Measurements from ENCODE around the gene C17orf78.

Gene C17orf78

GRCh38 chr17:37358830-37359681, 16.7 kb upstream of the C17orf78 start:
- DNase-seq (ENCODE audit: low read depth): peak; percentile 94

GRCh38 chr17:37359682-37360188, 16.1 kb upstream of the C17orf78 start:
- peak overlapping the region; percentile 96 for H3K4me3 ChIP-seq (ENCODE audit: low read length)
- H3K9me3 ChIP-seq (ENCODE audit: control insufficient read depth, low read length): no peaks in the 10 kb centered on the region
- peak overlapping the region; percentile 92 for H3K9ac ChIP-seq (ENCODE audit: low read length)
- DNase-seq (ENCODE audit: low read depth): no peak
- H3K36me3 ChIP-seq (ENCODE audit: control insufficient read depth, insufficient read depth, low read length, severe bottlenecking): peaks cover 5% of the 10 kb centered on the region
- peaks cover 20% of the 10 kb centered on the region for H3K4me1 ChIP-seq (ENCODE audit: control insufficient read depth, insufficient read depth, low read length)
- no peaks in the 10 kb centered on the region for H3K27me3 ChIP-seq (replicated peaks; ENCODE audit: control insufficient read depth, insufficient read depth, low read length)

More at GRCh38 chr17:37358830-37359681, 16.7 kb upstream of the C17orf78 start:
- Histone ChIP-seq H3K9me3 (ENCODE audit: control insufficient read depth, low read length) (no peaks in the 10 kb centered on the region), H3K4me3 (ENCODE audit: low read length) (peak overlapping the region; percentile 96), H3K9ac (ENCODE audit: low read length) (peak overlapping the region; percentile 98), H3K36me3 (ENCODE audit: control insufficient read depth, insufficient read depth, low read length, severe bottlenecking) (peaks cover 11% of the 10 kb centered on the region), H3K4me1 (ENCODE audit: control insufficient read depth, insufficient read depth, low read length) (peaks cover 20% of the 10 kb centered on the region), H3K27me3 (replicated peaks; ENCODE audit: control insufficient read depth, insufficient read depth, low read length) (no peaks in the 10 kb centered on the region)

- peak overlapping the region; percentile 96 for H3K4me3 ChIP-seq (ENCODE audit: low read length)
- H3K9ac ChIP-seq (ENCODE audit: low read length): no peak overlapping the region
- peaks cover 4% of the 10 kb centered on the region for H3K36me3 ChIP-seq (ENCODE audit: control insufficient read depth, insufficient read depth, low read length, severe bottlenecking)
- H3K27me3 ChIP-seq (replicated peaks; ENCODE audit: control insufficient read depth, insufficient read depth, low read length): no peaks in the 10 kb centered on the region
- peaks cover 20% of the 10 kb centered on the region for H3K4me1 ChIP-seq (ENCODE audit: control insufficient read depth, insufficient read depth, low read length)
- no peaks in the 10 kb centered on the region for H3K9me3 ChIP-seq (ENCODE audit: control insufficient read depth, low read length)
- peak; percentile 12 for DNase-seq (ENCODE audit: low read depth)
These were observed 15.2 kb upstream of the C17orf78 start for GRCh38 chr17:37360632-37361031.

GRCh38 chr17:37361543-37361942, 14.2 kb upstream of the C17orf78 start:
- no peak for DNase-seq (ENCODE audit: low read depth)
- H3K27me3 ChIP-seq (replicated peaks; ENCODE audit: control insufficient read depth, insufficient read depth, low read length): no peaks in the 10 kb centered on the region
- peaks cover 20% of the 10 kb centered on the region for H3K4me1 ChIP-seq (ENCODE audit: control insufficient read depth, insufficient read depth, low read length)
- no peak overlapping the region for H3K4me3 ChIP-seq (ENCODE audit: low read length)
- H3K36me3 ChIP-seq (ENCODE audit: control insufficient read depth, insufficient read depth, low read length, severe bottlenecking): peaks cover 4% of the 10 kb centered on the region
- H3K9me3 ChIP-seq (ENCODE audit: control insufficient read depth, low read length): no peaks in the 10 kb centered on the region
- H3K9ac ChIP-seq (ENCODE audit: low read length): no peak overlapping the region

- H3K9ac ChIP-seq (ENCODE audit: low read length): no peak overlapping the region
- peaks cover 14% of the 10 kb centered on the region for H3K4me1 ChIP-seq (ENCODE audit: control insufficient read depth, insufficient read depth, low read length)
- no peaks in the 10 kb centered on the region for H3K36me3 ChIP-seq (ENCODE audit: control insufficient read depth, insufficient read depth, low read length, severe bottlenecking)
- H3K27me3 ChIP-seq (replicated peaks; ENCODE audit: control insufficient read depth, insufficient read depth, low read length): no peaks in the 10 kb centered on the region
- H3K9me3 ChIP-seq (ENCODE audit: control insufficient read depth, low read length): no peaks in the 10 kb centered on the region
- no peak overlapping the region for H3K4me3 ChIP-seq (ENCODE audit: low read length)
- no peak for DNase-seq (ENCODE audit: low read depth)
These were observed 10.2 kb upstream of the C17orf78 start for GRCh38 chr17:37365589-37365988.

- H3K9ac ChIP-seq (ENCODE audit: low read length): peak overlapping the region; percentile 54
- H3K4me3 ChIP-seq (ENCODE audit: low read length): no peak overlapping the region
- no peaks in the 10 kb centered on the region for H3K27me3 ChIP-seq (replicated peaks; ENCODE audit: control insufficient read depth, insufficient read depth, low read length)
- H3K9me3 ChIP-seq (ENCODE audit: control insufficient read depth, low read length): no peaks in the 10 kb centered on the region
- H3K36me3 ChIP-seq (ENCODE audit: control insufficient read depth, insufficient read depth, low read length, severe bottlenecking): no peaks in the 10 kb centered on the region
- DNase-seq (ENCODE audit: low read depth): peak; percentile 55
- peaks cover 11% of the 10 kb centered on the region for H3K4me1 ChIP-seq (ENCODE audit: control insufficient read depth, insufficient read depth, low read length)
These were observed 7.2 kb upstream of the C17orf78 start for GRCh38 chr17:37368577-37368976.

- Histone ChIP-seq H3K9me3 (ENCODE audit: control insufficient read depth, low read length) (no peaks in the 10 kb centered on the region), H3K36me3 (ENCODE audit: control insufficient read depth, insufficient read depth, low read length, severe bottlenecking) (no peaks in the 10 kb centered on the region), H3K4me3 (ENCODE audit: low read length) (no peak overlapping the region), H3K27me3 (replicated peaks; ENCODE audit: control insufficient read depth, insufficient read depth, low read length) (no peaks in the 10 kb centered on the region), H3K9ac (ENCODE audit: low read length) (no peak overlapping the region), H3K4me1 (ENCODE audit: control insufficient read depth, insufficient read depth, low read length) (peaks cover 8% of the 10 kb centered on the region)
- DNase-seq (ENCODE audit: low read depth): peak; percentile 87
These were observed 2.1 kb upstream of the C17orf78 start for GRCh38 chr17:37373530-37374159.

- Histone ChIP-seq H3K9ac (ENCODE audit: low read length) (no peak overlapping the region), H3K4me3 (ENCODE audit: low read length) (no peak overlapping the region), H3K9me3 (ENCODE audit: control insufficient read depth, low read length) (no peaks in the 10 kb centered on the region), H3K27me3 (replicated peaks; ENCODE audit: control insufficient read depth, insufficient read depth, low read length) (no peaks in the 10 kb centered on the region), H3K4me1 (ENCODE audit: control insufficient read depth, insufficient read depth, low read length) (no peaks in the 10 kb centered on the region), H3K36me3 (ENCODE audit: control insufficient read depth, insufficient read depth, low read length, severe bottlenecking) (no peaks in the 10 kb centered on the region)
- no peak for DNase-seq (ENCODE audit: low read depth)
These were observed 6.3 kb downstream of the C17orf78 start for GRCh38 chr17:37382056-37382455.

- peaks cover 15% of the 10 kb centered on the region for H3K4me1 ChIP-seq (ENCODE audit: control insufficient read depth, insufficient read depth, low read length)
- H3K27me3 ChIP-seq (replicated peaks; ENCODE audit: control insufficient read depth, insufficient read depth, low read length): no peaks in the 10 kb centered on the region
- H3K9ac ChIP-seq (ENCODE audit: low read length): no peak overlapping the region
- H3K36me3 ChIP-seq (ENCODE audit: control insufficient read depth, insufficient read depth, low read length, severe bottlenecking): no peaks in the 10 kb centered on the region
- no peaks in the 10 kb centered on the region for H3K9me3 ChIP-seq (ENCODE audit: control insufficient read depth, low read length)
- no peak overlapping the region for H3K4me3 ChIP-seq (ENCODE audit: low read length)
- no peak for DNase-seq (ENCODE audit: low read depth)
These were observed 8.9 kb downstream of the C17orf78 start for GRCh38 chr17:37384560-37385149.

- H3K27me3 ChIP-seq (replicated peaks; ENCODE audit: control insufficient read depth, insufficient read depth, low read length): no peaks in the 10 kb centered on the region
- H3K9me3 ChIP-seq (ENCODE audit: control insufficient read depth, low read length): no peaks in the 10 kb centered on the region
- H3K4me3 ChIP-seq (ENCODE audit: low read length): no peak overlapping the region
- H3K36me3 ChIP-seq (ENCODE audit: control insufficient read depth, insufficient read depth, low read length, severe bottlenecking): no peaks in the 10 kb centered on the region
- H3K9ac ChIP-seq (ENCODE audit: low read length): no peak overlapping the region
- H3K4me1 ChIP-seq (ENCODE audit: control insufficient read depth, insufficient read depth, low read length): peaks cover 15% of the 10 kb centered on the region
- DNase-seq (ENCODE audit: low read depth): no peak
These were observed 9.7 kb downstream of the C17orf78 start for GRCh38 chr17:37385474-37385990.

- Histone ChIP-seq H3K9me3 (ENCODE audit: control insufficient read depth, low read length) (no peaks in the 10 kb centered on the region), H3K4me1 (ENCODE audit: control insufficient read depth, insufficient read depth, low read length) (peaks cover 17% of the 10 kb centered on the region), H3K4me3 (ENCODE audit: low read length) (no peak overlapping the region), H3K36me3 (ENCODE audit: control insufficient read depth, insufficient read depth, low read length, severe bottlenecking) (no peaks in the 10 kb centered on the region), H3K9ac (ENCODE audit: low read length) (no peak overlapping the region), H3K27me3 (replicated peaks; ENCODE audit: control insufficient read depth, insufficient read depth, low read length) (no peaks in the 10 kb centered on the region)
- DNase-seq (ENCODE audit: low read depth): no peak
These were observed 10.7 kb downstream of the C17orf78 start for GRCh38 chr17:37386462-37386861.
